ENCODE data around the gene MFAP2.

MFAP2 gene

GRCh38 chr1:17007121-17007520, 26.7 kb upstream of the MFAP2 start:
- DNase-seq = no peak

DNA sequence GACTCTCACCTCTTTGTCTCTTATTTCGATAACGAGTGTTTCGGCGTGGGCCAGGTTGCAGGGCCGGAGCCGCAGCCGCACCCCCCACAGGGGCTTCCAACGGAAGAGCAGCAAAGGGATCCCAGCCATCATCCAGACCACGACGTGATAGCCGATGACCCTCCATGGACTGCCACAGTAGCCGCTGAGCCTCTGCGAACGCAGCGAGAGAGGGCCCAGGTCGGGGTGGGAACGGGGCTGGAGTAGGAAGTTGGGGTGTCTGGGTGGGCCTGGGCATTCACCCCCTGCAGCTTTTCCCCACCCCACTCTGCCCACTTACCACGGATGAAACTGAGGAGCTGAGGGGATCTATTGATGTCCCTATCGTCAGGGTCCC, 24.9 kb upstream of the MFAP2 start:
- no peak for DNase-seq

GRCh38 chr1:17004466-17005364, 24.3 kb upstream of the MFAP2 start:
- no peak for DNase-seq

- DNase-seq = no peak
Observed at GRCh38 chr1:17002524-17002902, 22.1 kb upstream of the MFAP2 start.

DNA sequence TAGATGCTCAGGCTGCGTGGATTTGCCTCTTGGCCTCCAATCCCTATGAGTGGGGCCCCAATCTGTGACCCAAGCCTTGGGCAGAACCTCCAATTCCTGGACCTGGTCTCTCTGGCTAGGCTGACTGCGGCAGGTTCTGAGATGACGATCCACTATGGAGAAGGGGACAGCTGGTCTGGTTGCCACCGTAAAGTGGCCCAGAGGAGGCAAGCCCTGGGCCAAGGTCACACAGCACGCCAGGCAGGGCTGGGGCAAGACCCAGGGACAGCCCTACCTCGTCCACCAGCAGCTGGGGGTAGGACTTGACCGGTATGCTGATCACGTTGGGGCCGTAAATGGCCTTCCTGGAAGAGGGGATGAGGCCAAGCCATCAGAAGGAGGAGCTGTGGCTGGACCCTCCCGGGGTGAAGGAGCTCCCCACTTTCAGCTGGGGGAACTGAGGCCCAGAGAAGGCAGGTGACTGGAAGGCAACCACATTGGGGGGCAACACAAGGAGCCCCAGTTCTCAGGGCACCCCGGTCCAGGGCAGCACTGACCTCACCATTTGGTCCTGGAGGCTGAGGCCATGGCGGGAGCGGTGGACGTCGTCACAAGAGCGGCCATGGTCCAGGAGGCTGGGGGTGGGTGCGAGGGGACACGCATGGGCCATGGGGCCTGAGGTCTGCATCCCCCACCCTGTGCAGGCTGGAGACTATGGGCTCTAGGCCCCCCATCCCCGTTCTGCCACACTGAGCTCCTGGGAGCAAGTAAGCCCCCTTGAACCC, 21.5 kb upstream of the MFAP2 start:
- DNase-seq = no peak

- no peak for DNase-seq
Observed at GRCh38 chr1:16999863-17000262, 19.4 kb upstream of the MFAP2 start.

DNA sequence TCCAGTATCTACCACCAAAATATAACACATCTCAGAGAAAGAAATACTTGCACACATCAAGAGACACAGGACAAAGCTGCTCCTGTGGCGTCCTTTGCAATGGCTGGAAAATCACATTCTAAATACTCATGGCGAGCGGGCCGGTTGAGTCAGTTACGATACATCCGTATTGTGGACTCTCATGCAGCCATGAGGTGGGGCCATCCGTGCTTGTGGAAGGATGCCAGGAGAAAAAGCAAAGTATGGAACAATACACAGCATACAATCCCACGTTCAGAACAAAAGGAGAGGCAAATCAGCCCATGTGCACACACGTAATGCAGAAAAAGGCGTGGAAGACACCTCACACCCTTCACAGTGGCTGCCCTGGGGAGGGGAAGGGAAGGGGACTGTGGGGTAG, 18.2 kb upstream of the MFAP2 start:
- DNase-seq = no peak

DNA sequence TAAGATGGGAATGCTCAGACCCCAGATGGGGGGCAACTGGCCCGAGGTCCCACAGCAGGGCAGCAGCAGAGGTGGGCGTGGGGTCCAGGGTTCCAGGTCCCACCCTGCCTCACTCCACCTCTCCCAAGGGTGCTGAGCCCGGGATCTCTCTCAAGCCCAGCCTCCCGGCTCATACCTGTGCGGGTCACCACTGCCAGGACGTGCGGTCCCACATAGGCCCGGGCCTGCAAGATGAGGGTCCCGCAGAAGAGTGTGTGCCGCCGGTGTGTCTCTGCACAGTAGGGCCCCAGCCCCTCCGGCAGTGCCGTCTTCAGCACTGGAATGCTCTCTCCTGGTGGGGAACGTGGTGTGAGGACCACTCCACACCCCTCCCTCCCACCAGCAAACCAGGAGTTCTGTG, 16.4 kb upstream of the MFAP2 start:
- no peak for DNase-seq

DNA sequence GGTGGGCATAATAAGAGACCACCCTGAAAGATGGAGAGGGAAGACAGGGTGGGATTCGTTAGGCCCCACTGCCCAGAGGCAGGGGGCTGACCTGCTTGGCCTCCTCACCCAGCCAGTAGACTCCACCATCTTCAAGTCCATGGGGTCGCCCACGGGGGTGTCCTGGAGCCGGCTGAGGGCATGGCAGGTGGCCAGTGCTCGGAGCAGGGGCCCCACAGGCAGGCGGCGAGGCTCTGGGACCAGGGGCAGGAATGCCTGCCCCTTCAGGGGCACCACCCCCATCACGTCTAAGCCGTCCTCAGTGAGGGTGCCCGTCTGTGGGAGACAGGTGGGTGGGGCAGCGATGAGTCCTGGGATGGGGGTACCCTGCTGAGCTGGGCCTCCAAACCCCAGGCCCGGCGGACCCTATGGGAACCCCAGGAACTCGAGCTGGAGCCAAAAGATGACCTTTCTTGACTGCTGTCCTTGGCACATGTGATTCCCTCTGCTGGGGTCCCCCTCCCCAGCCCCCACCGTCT, 13.2 kb upstream of the MFAP2 start:
- no peak for DNase-seq

DNA sequence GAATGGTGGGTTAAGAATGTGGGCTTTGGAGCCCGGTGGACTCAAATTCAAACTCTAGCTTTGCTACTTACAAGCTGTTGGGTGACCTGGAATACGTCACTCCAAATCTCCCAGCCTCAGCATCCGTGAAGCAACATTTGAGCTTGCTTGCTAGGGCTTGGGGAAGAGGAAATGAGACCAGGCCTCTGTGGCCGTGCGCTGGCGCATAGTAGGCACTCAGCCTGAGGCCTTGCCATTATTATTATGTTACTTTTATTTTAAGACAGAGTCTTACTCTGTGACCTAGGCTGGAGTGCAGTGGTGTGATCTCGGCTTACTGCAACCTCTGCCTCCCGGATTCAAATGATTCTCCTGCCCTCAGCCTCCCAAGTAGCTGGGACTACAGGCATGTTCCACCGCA, 12.3 kb upstream of the MFAP2 start:
- DNase-seq = no peak

DNA sequence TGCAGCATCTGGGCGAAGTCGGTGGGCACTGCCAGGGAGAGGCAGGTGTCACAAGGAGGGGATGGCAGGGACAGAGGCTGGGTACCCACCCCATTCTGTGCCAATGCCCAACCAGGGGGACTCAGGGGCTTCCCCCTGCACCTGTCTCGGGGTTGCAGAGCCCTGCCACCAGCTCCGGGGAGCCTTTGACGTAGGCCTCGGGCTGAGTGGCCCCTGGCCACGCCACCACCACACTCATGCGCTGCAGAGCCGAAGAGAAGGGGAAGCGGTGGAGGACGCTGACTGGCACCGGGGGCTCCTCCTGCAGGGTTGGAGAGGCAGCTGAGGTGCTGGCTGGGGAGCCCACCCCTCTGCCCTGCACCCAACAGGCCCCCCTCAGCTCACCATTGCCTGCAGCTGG, 11.7 kb upstream of the MFAP2 start:
- DNase-seq = no peak

GRCh38 chr1:16991571-16991970, 11.2 kb upstream of the MFAP2 start:
- DNase-seq = no peak

- no peak for DNase-seq
Observed at GRCh38 chr1:16989676-16990391, 9.4 kb upstream of the MFAP2 start.

- no peak for DNase-seq
Observed at GRCh38 chr1:16988210-16988609, 7.8 kb upstream of the MFAP2 start.

DNA sequence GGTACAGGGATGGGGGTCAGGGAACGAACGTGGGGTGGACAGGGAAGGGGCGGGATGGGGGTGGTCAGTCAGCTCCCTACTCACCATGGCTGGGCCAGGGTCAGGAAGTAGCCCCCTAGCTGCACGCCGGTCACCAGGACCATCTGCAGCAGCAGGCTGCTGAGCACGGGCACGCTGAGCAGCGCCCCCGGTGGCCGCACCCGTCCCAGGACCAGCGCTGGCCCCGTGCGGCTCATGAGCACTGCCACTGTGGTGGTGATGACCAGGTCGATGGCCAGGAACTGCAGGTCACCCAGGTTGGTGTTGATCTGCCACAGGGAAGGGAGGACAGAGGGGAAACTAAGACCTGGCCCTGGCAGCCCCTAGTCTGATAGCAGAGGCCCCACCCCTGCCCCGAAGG, 6.5 kb upstream of the MFAP2 start:
- no peak for DNase-seq

GRCh38 chr1:16986560-16986959, 6.1 kb upstream of the MFAP2 start:
- DNase-seq = no peak

GRCh38 chr1:16986113-16986512, 5.7 kb upstream of the MFAP2 start:
- no peak for DNase-seq

DNA sequence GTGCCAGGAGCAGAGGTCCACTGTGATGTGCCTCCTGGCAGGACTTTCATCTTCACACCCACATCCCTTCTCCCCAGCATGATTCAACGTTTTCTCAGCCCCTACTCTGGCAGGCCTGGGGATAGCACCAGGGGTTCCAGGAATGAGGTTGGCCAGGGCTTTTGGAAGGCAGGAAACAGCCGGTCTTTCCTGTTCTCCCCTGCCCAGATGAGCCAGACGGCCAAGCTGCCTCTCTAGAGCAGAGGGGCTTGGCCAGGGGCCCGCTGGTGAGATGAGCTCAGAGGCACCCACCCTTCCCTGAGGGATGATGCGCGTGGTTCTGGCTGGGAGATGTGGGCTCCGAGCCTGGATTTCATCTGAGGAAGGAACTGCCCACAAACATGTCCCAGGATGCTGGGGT, 4.3 kb upstream of the MFAP2 start:
- no peak for DNase-seq

DNA sequence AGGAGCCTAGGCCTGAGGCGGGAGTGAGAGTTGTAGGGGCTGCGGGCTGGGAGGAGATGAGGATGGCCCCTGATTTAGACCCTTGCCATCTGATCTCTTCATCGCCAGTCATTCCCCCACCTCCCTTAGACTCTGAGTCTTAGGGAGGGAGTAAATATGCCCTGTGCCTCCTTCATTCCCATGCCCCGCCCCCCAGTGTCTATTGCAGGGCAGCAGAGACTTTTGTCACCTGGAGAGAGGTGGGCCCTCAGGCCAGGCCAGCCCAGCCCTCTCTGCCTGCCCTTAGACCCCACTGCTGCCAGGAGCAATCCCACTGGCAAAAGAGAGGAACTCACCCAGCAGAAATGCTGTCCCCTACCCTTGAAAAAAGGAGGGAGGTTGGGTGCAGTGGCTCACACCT, 3.2 kb upstream of the MFAP2 start:
- DNase-seq = no peak

- no peak for DNase-seq
Observed at GRCh38 chr1:16982902-16983301, 2.5 kb upstream of the MFAP2 start.

DNA sequence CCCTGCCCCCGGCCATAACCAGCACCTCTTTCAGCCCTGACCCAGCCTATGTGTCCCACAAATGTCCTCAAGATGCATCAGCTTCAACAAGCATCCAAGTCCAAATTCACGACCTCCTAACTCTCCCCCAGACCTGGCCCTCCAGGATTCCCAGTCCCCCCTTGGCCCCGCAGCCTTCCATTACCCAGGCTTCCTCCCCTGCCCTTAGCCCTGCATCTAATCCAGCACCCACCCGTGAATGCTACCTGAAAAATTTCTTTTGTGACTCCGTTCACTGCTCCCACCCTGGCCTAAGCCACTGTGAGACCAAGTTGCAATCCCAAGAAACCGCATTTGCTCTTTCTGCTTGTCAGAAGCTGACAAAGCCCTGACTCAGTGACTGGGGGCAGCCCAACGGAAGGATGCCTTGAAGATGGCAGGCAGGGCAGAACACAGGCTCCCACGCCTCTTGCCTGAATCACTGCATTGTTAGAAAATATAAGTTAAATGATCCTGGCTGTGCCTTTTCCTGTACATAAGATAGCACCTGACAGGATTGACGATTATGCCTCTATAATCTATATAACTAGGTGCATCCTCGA, 939 bp upstream of the MFAP2 start:
- DNase-seq = no peak

DNA sequence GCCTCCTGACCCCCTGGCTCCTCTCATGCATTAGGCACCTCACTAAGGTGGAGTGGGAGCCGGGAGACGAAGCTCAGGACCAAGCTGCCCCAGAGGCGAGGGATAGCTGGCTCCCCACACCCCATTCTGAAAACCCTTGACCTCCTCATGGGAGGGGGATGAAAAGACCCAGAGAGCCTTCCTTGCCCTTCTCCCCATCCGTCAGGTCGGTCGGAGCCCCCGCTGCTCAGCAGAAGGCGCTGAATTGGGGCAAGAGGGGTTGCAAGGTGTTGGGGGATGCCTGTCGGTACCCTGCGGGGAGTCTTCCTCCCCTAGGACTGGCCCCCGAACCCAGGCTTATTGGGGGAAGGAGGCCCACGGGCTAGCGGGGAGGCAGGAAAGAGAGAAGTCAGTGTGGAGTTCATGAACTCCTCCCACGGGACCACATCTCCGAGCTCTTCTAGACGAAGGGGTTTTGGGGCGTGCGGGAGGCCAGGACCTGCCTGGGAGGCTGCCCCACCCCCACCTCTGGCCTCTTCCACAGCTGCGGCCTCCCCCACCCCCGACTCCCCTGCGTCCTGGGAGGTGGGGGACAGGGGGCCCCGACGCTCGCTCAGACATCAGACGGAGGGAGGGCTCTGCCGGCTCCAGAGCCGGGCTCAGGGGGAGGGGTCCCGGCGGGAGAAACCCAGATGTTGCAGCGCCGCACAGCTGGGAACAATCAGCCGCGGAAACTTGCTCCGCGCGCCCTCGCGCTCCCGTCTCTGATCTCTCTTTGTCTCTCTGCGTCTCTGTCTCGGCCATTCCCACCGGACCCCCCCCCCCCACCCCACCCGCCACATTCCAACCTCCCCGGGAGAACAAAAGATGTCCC, 719 bp downstream of the MFAP2 start:
- no peak for DNase-seq

Measured in NCI-H526 treated with DMSO at 0.1 percent for 48 hours (cell line).